ENCODE measurements around the gene DDX55. TPM values are rescaled to one million over a fixed set of nuclear protein-coding genes. Genes with fewer than 3 reads are reported as not detected.

DDX55 gene
- total and polyA plus RNA-seq, 2 experiments from 2014 or later = 10.5 to 16.5 TPM

- Histone ChIP-seq H3K9me2 (ENCODE audit: insufficient read depth) (no peaks in the 10 kb centered on the region), H3K9ac (no peak overlapping the region), H3K27me3 (replicated peaks; ENCODE audit: insufficient read depth) (no peaks in the 10 kb centered on the region), H3K79me2 (ENCODE audit: insufficient read depth) (peaks cover 90% of the 10 kb centered on the region), H3K4me2 (ENCODE audit: unreplicated experiment) (no peak overlapping the region), H3F3A (ENCODE audit: insufficient read depth) (peaks cover 67% of the 10 kb centered on the region), H3K9me3 (ENCODE audit: low read depth) (no peaks in the 10 kb centered on the region), H3K4me1 (ENCODE audit: insufficient read depth) (peaks cover 14% of the 10 kb centered on the region), H3K36me3 (ENCODE audit: low read depth) (peaks cover 51% of the 10 kb centered on the region), H4K20me1 (ENCODE audit: insufficient read depth) (peaks cover 11% of the 10 kb centered on the region; the same call in 1 of the 2 replicates), H2AFZ (no peak overlapping the region), H3K4me3 (no peak overlapping the region), H3K27ac (0 out of 2 replicates have a peak overlapping the region, but pooled peaks have one; percentile 8)
- peak; percentile 6 for DNase-seq
- no peak for TF ChIP-seq EZH2phosphoT487 (IDR thresholded peaks at IDR 0.05; ENCODE audit: insufficient read depth, low read depth)
- no peak for TF ChIP-seq EZH2 (IDR thresholded peaks at IDR 0.05; ENCODE audit: insufficient read depth, poor library complexity, severe bottlenecking)
- in situ Hi-C loops (cut with MboI) = no loop called here
These were observed 6.2 kb upstream of the DDX55 start for GRCh38 chr12:123595729-123596128.

GRCh38 chr12:123597100-123597499, 4.8 kb upstream of the DDX55 start:
- in situ Hi-C loops (cut with MboI) = no loop called here
- H3K79me2 ChIP-seq (ENCODE audit: insufficient read depth) = peaks cover 86% of the 10 kb centered on the region
- H3F3A ChIP-seq (ENCODE audit: insufficient read depth) = peaks cover 57% of the 10 kb centered on the region
- peaks cover 7% of the 10 kb centered on the region; the same call in 1 of the 2 replicates for H4K20me1 ChIP-seq (ENCODE audit: insufficient read depth)
- no peak overlapping the region for H3K4me2 ChIP-seq (ENCODE audit: unreplicated experiment)
- WGBS, 2 experiments (ENCODE audit: low coverage in 1 of 2, low lambda C conversion rate in 2 of 2, missing lambda C conversion rate in 2 of 2) = 84 to 86% methylated on average over 3 of the region's 3 CpGs
- no peak overlapping the region for H2AFZ ChIP-seq
- H3K9ac ChIP-seq = no peak overlapping the region
- no peaks in the 10 kb centered on the region for H3K27me3 ChIP-seq (replicated peaks; ENCODE audit: insufficient read depth)
- no peak for TF ChIP-seq EZH2 (IDR thresholded peaks at IDR 0.05; ENCODE audit: insufficient read depth, poor library complexity, severe bottlenecking)
- TF ChIP-seq EZH2phosphoT487 (IDR thresholded peaks at IDR 0.05; ENCODE audit: insufficient read depth, low read depth) = no peak
- peak overlapping the region; percentile 7; the same call in 1 of the 2 replicates for H3K27ac ChIP-seq
- H3K9me3 ChIP-seq (ENCODE audit: low read depth) = no peaks in the 10 kb centered on the region
- H3K36me3 ChIP-seq (ENCODE audit: low read depth) = peaks cover 45% of the 10 kb centered on the region
- H3K4me1 ChIP-seq (ENCODE audit: insufficient read depth) = peaks cover 3% of the 10 kb centered on the region; the same call in 1 of the 2 replicates
- DNase-seq = no peak
- no peaks in the 10 kb centered on the region for H3K9me2 ChIP-seq (ENCODE audit: insufficient read depth)
- H3K4me3 ChIP-seq = no peak overlapping the region

- Histone ChIP-seq H3K36me3 (ENCODE audit: low read depth) (peaks cover 45% of the 10 kb centered on the region), H3K4me1 (ENCODE audit: insufficient read depth) (peaks cover 4% of the 10 kb centered on the region), H3K79me2 (ENCODE audit: insufficient read depth) (peaks cover 86% of the 10 kb centered on the region), H3K4me3 (no peak overlapping the region), H3F3A (ENCODE audit: insufficient read depth) (peaks cover 53% of the 10 kb centered on the region), H2AFZ (no peak overlapping the region), H3K9me3 (ENCODE audit: low read depth) (no peaks in the 10 kb centered on the region), H3K4me2 (ENCODE audit: unreplicated experiment) (no peak overlapping the region), H3K9ac (no peak overlapping the region), H3K9me2 (ENCODE audit: insufficient read depth) (no peaks in the 10 kb centered on the region), H3K27ac (no peak overlapping the region), H3K27me3 (replicated peaks; ENCODE audit: insufficient read depth) (no peaks in the 10 kb centered on the region), H4K20me1 (ENCODE audit: insufficient read depth) (no peaks in the 10 kb centered on the region)
- DNase-seq = no peak
- TF ChIP-seq EZH2phosphoT487 (IDR thresholded peaks at IDR 0.05; ENCODE audit: insufficient read depth, low read depth) (no peak), EZH2 (IDR thresholded peaks at IDR 0.05; ENCODE audit: insufficient read depth, poor library complexity, severe bottlenecking) (no peak)
- WGBS, 2 experiments (ENCODE audit: low coverage in 1 of 2, low lambda C conversion rate in 2 of 2, missing lambda C conversion rate in 2 of 2) = 94 to 96% methylated on average over 3 of the region's 3 CpGs
- in situ Hi-C loops (cut with MboI) = no loop called here
These were observed 3.4 kb upstream of the DDX55 start for GRCh38 chr12:123598522-123598921.

GRCh38 chr12:123599310-123599709, 2.6 kb upstream of the DDX55 start:
- peaks cover 86% of the 10 kb centered on the region for H3K79me2 ChIP-seq (ENCODE audit: insufficient read depth)

GRCh38 chr12:123599721-123600120, 2.2 kb upstream of the DDX55 start:
- TF ChIP-seq EZH2phosphoT487 (IDR thresholded peaks at IDR 0.05; ENCODE audit: insufficient read depth, low read depth) (no peak), EZH2 (IDR thresholded peaks at IDR 0.05; ENCODE audit: insufficient read depth, poor library complexity, severe bottlenecking) (no peak)
- Histone ChIP-seq H3K9me3 (ENCODE audit: low read depth) (no peaks in the 10 kb centered on the region), H3K9me2 (ENCODE audit: insufficient read depth) (no peaks in the 10 kb centered on the region), H3F3A (ENCODE audit: insufficient read depth) (peaks cover 53% of the 10 kb centered on the region), H3K4me1 (ENCODE audit: insufficient read depth) (peaks cover 4% of the 10 kb centered on the region), H3K27me3 (replicated peaks; ENCODE audit: insufficient read depth) (no peaks in the 10 kb centered on the region), H3K9ac (no peak overlapping the region), H3K4me2 (ENCODE audit: unreplicated experiment) (no peak overlapping the region), H3K4me3 (no peak overlapping the region), H3K27ac (no peak overlapping the region), H4K20me1 (ENCODE audit: insufficient read depth) (no peaks in the 10 kb centered on the region), H3K36me3 (ENCODE audit: low read depth) (peaks cover 45% of the 10 kb centered on the region), H3K79me2 (ENCODE audit: insufficient read depth) (peaks cover 86% of the 10 kb centered on the region), H2AFZ (no peak overlapping the region)
- 90 to 95% methylated on average over 7 of the region's 7 CpGs for WGBS, 2 experiments (ENCODE audit: low coverage in 1 of 2, low lambda C conversion rate in 2 of 2, missing lambda C conversion rate in 2 of 2)
- in situ Hi-C loops (cut with MboI) = no loop called here
- DNase-seq = no peak

More at GRCh38 chr12:123599310-123599709, 2.6 kb upstream of the DDX55 start:
- Histone ChIP-seq H3F3A (ENCODE audit: insufficient read depth) (peaks cover 53% of the 10 kb centered on the region), H3K9ac (no peak overlapping the region), H2AFZ (no peak overlapping the region), H4K20me1 (ENCODE audit: insufficient read depth) (no peaks in the 10 kb centered on the region), H3K9me2 (ENCODE audit: insufficient read depth) (no peaks in the 10 kb centered on the region), H3K4me3 (no peak overlapping the region), H3K27me3 (replicated peaks; ENCODE audit: insufficient read depth) (no peaks in the 10 kb centered on the region), H3K36me3 (ENCODE audit: low read depth) (peaks cover 45% of the 10 kb centered on the region), H3K27ac (no peak overlapping the region), H3K4me1 (ENCODE audit: insufficient read depth) (peaks cover 4% of the 10 kb centered on the region), H3K4me2 (ENCODE audit: unreplicated experiment) (no peak overlapping the region), H3K9me3 (ENCODE audit: low read depth) (no peaks in the 10 kb centered on the region)
- no peak for TF ChIP-seq EZH2 (IDR thresholded peaks at IDR 0.05; ENCODE audit: insufficient read depth, poor library complexity, severe bottlenecking)
- no peak for TF ChIP-seq EZH2phosphoT487 (IDR thresholded peaks at IDR 0.05; ENCODE audit: insufficient read depth, low read depth)
- 88 to 97% methylated on average over 1 of the region's 1 CpG for WGBS, 2 experiments (ENCODE audit: low coverage in 1 of 2, low lambda C conversion rate in 2 of 2, missing lambda C conversion rate in 2 of 2)
- in situ Hi-C loops (cut with MboI) = no loop called here
- no peak for DNase-seq

All from GM23248 (cell line).